ENCODE measurements around the gene TRAPPC5. TPM values are rescaled to one million over a fixed set of nuclear protein-coding genes. Genes with fewer than 3 reads are reported as not detected.

TRAPPC5 gene
- total and polyA plus RNA-seq, 2 experiments from 2014 or later: 78.3 to 252 TPM

GRCh38 chr19:7643031-7643415 lies 37.6 kb upstream of the TRAPPC5 start:
- H3K4me3 Mint-ChIP-seq: no peak overlapping the region; the same call in 2 of the 3 replicates
- no peaks in the 10 kb centered on the region; the same call in 2 of the 3 replicates for H3K9me3 Mint-ChIP-seq
- no peak for ATAC-seq
- no peaks in the 10 kb centered on the region for H3K4me1 Mint-ChIP-seq
- peaks cover 11% of the 10 kb centered on the region for H3K27me3 Mint-ChIP-seq (ENCODE audit: insufficient read depth, low read depth, poor library complexity)
- TF ChIP-seq EZH2 (IDR thresholded peaks at IDR 0.05; ENCODE audit: low read depth, unreplicated experiment) (no peak), STAT1 (IDR thresholded peaks at IDR 0.05; ENCODE audit: unreplicated experiment) (no peak), CREB1 (CRISPR knock-in tag; IDR thresholded peaks at IDR 0.05; ENCODE audit: low read depth) (no peak), REST (IDR thresholded peaks at IDR 0.05; ENCODE audit: unreplicated experiment) (no peak), ZNF462 (CRISPR knock-in tag; IDR thresholded peaks at IDR 0.05) (no peak), POLR2AphosphoS5 (IDR thresholded peaks at IDR 0.05; ENCODE audit: low read depth) (no peak), JUNB (IDR thresholded peaks at IDR 0.05; ENCODE audit: unreplicated experiment) (no peak), EZH2phosphoT487 (IDR thresholded peaks at IDR 0.05; ENCODE audit: unreplicated experiment) (no peak), ZNF331 (CRISPR knock-in tag; IDR thresholded peaks at IDR 0.05; ENCODE audit: low read depth) (no peak), ZNF114 (CRISPR knock-in tag; IDR thresholded peaks at IDR 0.05) (no peak), ETS1 (IDR thresholded peaks at IDR 0.05) (no peak), NANOG (IDR thresholded peaks at IDR 0.05; ENCODE audit: borderline replicate concordance) (no peak), CTCF (conservative IDR thresholded peaks at IDR 0.05; ENCODE audit: low read depth in 2 of 2) (no peak)
- Histone ChIP-seq H3F3A (replicated peaks; ENCODE audit: low read depth) (peaks cover 9% of the 10 kb centered on the region), H3K4me3 (no peak overlapping the region), H3K27me3 (ENCODE audit: insufficient read depth) (no peaks in the 10 kb centered on the region), H3K27ac (ENCODE audit: low read depth) (no peak overlapping the region), H3K4me1 (ENCODE audit: insufficient read depth) (no peaks in the 10 kb centered on the region), H2AFZ (no peak overlapping the region), H4K20me1 (replicated peaks; ENCODE audit: insufficient read depth) (no peaks in the 10 kb centered on the region; the same call in 1 of the 2 replicates), H3K4me2 (no peak overlapping the region), H3K36me3 (ENCODE audit: insufficient read depth) (no peaks in the 10 kb centered on the region), H3K9me2 (ENCODE audit: insufficient read depth) (no peaks in the 10 kb centered on the region), H3K79me2 (replicated peaks; ENCODE audit: insufficient read depth) (no peaks in the 10 kb centered on the region)
- no peak overlapping the region for H3K27ac Mint-ChIP-seq
- H3K36me3 Mint-ChIP-seq (ENCODE audit: low read depth): peaks cover 3% of the 10 kb centered on the region; the same call in 1 of the 3 replicates
- no peak for DNase-seq (ENCODE audit: low spot score)
